Thyroid gland (tissue), 4 donors: ENCODE results near the gene DMD.

Experiments used
- POLR2A ChIP-seq, 2 donors: fragments of 450-650 bp; IDR thresholded peaks; one replicate each; pipeline ENCODE4 v1.6.1; 2017; ENCODE audit warnings: antibody characterized with exemption in 2 of 2, mild to moderate bottlenecking in 2 of 2, moderate library complexity in 1 of 2
- TF ChIP-seq, protein P1 (sequence below), 6 experiments: fragments of 200-600 bp in 3 of 6; fragments of 450-650 bp in 3 of 6; sonication (generic) in 3 of 6; IDR thresholded peaks; one replicate each; pipeline ENCODE4 v1.5.1; 2016 to 2019; ENCODE audit warnings: antibody characterized with exemption in 6 of 6, mild to moderate bottlenecking in 2 of 6, inconsistent platforms in 1 of 6, moderate library complexity in 1 of 6

DNA sequence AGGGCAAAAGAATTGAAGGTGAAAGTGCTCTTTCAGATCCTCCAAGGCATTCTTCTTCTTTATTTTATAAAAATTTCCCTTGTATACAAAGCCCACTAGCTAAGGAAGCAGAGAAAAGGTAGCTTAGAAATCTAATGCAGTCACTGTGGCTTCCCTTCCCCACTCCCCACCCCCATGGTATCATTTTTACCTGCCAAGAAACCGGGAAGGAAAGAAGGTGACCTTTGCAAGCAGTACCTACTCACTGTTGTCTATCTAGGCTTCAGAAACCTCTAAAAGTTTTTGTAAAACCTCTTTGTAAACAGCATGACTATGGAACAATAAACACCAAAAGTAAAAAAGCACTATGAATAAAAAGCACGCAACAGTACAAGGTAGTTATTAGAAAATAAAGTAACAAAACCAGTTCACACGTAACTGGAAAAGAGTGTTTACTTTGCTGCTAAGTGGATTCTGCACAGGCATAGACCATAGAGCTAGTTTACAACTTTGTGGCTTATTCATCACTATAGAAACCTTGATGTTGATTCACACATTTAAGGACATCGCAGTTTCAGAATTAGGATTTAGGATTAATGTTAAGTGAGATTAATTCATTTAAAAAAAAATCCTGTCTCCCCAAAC, 2029.9 kb downstream of the DMD start:
- TF ChIP-seq, protein P1, sequence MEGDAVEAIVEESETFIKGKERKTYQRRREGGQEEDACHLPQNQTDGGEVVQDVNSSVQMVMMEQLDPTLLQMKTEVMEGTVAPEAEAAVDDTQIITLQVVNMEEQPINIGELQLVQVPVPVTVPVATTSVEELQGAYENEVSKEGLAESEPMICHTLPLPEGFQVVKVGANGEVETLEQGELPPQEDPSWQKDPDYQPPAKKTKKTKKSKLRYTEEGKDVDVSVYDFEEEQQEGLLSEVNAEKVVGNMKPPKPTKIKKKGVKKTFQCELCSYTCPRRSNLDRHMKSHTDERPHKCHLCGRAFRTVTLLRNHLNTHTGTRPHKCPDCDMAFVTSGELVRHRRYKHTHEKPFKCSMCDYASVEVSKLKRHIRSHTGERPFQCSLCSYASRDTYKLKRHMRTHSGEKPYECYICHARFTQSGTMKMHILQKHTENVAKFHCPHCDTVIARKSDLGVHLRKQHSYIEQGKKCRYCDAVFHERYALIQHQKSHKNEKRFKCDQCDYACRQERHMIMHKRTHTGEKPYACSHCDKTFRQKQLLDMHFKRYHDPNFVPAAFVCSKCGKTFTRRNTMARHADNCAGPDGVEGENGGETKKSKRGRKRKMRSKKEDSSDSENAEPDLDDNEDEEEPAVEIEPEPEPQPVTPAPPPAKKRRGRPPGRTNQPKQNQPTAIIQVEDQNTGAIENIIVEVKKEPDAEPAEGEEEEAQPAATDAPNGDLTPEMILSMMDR (IDR thresholded peaks at IDR 0.05) = no peak
- no peak for TF ChIP-seq POLR2A (IDR thresholded peaks at IDR 0.05)
